Tibial nerve (tissue), 4 donors: ENCODE data around the gene SRGAP3.

ENCODE experiments used
- EP300 ChIP-seq, 2 donors: sonication (generic); formaldehyde crosslinking; IDR thresholded peaks; one replicate each; pipeline ENCODE4 v1.6.1; 2017; ENCODE audit warnings: antibody characterized with exemption in 2 of 2, mild to moderate bottlenecking in 1 of 2
- POLR2A ChIP-seq, 2 donors: fragments of 450-650 bp; IDR thresholded peaks; one replicate each; pipeline ENCODE4 v1.6.1; 2017; ENCODE audit warnings: antibody characterized with exemption in 2 of 2, mild to moderate bottlenecking in 2 of 2, moderate library complexity in 2 of 2
- TF ChIP-seq, protein P1 (sequence below), 5 experiments: fragments of 200-600 bp in 3 of 5; fragments of 450-650 bp in 2 of 5; sonication (generic) in 3 of 5; IDR thresholded peaks; one replicate each; pipeline ENCODE4 v1.5.1; 2016 to 2019; ENCODE audit warnings: antibody characterized with exemption in 5 of 5, mild to moderate bottlenecking in 3 of 5, moderate library complexity in 2 of 5

DNA sequence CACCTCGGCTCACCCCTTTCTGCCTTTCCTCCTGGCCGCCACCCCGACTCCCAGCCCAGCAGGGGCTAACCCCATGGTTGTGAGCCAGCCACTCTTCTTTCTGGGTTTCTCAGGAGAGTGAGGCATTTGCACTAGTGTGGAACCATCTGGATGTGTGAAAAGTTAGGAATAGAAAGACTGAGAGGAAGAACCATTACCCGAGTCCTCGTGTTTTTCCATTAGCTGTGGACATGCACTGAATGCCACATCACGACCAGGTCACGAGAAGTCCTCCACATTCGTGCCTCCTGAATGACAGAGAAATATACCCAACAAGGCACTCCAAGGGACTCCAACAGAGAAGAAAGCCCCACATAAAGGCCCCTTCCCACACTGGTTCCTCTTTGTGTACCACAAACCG lies 268.1 kb downstream of the SRGAP3 start:
- TF ChIP-seq, protein P1, sequence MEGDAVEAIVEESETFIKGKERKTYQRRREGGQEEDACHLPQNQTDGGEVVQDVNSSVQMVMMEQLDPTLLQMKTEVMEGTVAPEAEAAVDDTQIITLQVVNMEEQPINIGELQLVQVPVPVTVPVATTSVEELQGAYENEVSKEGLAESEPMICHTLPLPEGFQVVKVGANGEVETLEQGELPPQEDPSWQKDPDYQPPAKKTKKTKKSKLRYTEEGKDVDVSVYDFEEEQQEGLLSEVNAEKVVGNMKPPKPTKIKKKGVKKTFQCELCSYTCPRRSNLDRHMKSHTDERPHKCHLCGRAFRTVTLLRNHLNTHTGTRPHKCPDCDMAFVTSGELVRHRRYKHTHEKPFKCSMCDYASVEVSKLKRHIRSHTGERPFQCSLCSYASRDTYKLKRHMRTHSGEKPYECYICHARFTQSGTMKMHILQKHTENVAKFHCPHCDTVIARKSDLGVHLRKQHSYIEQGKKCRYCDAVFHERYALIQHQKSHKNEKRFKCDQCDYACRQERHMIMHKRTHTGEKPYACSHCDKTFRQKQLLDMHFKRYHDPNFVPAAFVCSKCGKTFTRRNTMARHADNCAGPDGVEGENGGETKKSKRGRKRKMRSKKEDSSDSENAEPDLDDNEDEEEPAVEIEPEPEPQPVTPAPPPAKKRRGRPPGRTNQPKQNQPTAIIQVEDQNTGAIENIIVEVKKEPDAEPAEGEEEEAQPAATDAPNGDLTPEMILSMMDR (IDR thresholded peaks at IDR 0.05), result no peak
- TF ChIP-seq POLR2A (IDR thresholded peaks at IDR 0.05), result no peak
- no peak for TF ChIP-seq EP300 (IDR thresholded peaks at IDR 0.05)
